ENCODE data around the gene COIL.
"Not testable (repeated sequence)": the region's sequence is repeated elsewhere in the genome, so short reads cannot be mapped to it uniquely, and the experiment has no call there.

COIL gene, protein sequence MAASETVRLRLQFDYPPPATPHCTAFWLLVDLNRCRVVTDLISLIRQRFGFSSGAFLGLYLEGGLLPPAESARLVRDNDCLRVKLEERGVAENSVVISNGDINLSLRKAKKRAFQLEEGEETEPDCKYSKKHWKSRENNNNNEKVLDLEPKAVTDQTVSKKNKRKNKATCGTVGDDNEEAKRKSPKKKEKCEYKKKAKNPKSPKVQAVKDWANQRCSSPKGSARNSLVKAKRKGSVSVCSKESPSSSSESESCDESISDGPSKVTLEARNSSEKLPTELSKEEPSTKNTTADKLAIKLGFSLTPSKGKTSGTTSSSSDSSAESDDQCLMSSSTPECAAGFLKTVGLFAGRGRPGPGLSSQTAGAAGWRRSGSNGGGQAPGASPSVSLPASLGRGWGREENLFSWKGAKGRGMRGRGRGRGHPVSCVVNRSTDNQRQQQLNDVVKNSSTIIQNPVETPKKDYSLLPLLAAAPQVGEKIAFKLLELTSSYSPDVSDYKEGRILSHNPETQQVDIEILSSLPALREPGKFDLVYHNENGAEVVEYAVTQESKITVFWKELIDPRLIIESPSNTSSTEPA

GRCh38 chr17:56960596-56961538, at the start of gene COIL:
TSS of gene COIL (minus strand) at chr17:56961050. CDS start at chr17:56961019, 31 bp downstream.
- peak; percentile 97 for DNase-seq

DNA sequence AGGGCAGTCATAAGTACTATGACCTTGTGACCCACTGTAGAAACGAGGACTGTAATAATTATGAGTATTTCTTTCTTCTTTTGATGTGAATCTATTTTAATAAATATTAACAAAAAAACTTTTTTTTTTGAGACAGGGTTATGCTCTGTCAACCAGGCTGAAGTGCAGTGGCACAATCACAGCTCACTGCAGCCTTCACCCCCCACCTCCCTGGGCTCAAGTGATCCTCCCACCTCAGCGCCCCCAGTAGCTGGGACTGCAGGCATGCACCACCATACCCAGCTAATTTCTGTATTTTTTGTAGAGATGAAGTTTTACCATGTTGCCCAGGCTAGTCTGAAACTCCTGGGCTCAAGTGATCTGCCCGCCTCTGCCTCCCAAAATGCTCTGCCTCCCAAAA, 49.6 kb upstream of the COIL start:
- no peak for DNase-seq

GRCh38 chr17:57009737-57010445, 49.0 kb upstream of the COIL start:
- DNase-seq: peak; percentile 64 to 69

DNA sequence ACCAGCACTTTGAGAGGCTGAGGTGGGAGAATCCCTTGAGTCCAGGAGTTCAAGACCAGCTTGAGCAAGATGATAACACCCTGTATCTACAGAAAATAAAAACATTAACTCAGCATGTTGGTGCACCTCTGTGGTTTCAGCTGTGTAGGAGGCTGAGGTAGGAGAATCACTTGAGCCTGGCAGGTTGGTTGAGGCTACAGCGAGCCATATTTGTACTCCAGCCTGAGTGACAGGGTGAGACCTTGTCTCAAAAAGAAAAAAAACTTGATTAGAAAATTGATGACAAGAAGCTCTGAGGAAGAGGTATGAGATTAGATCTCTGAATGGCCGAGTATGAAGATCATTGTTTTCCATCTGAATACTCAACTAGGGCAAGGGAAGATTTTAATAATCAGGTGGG, 48.1 kb upstream of the COIL start:
- no peak for DNase-seq

GRCh38 chr17:57006040-57006439, 45.2 kb upstream of the COIL start:
- no peak for DNase-seq

GRCh38 chr17:57004944-57005579, 44.2 kb upstream of the COIL start:
- DNase-seq: no peak

- DNase-seq: no peak
These were observed 42.1 kb upstream of the COIL start for GRCh38 chr17:57002904-57003303.

- DNase-seq: no peak
These were observed 40.7 kb upstream of the COIL start for GRCh38 chr17:57001541-57001940.

- no peak for DNase-seq
These were observed 36.5 kb upstream of the COIL start for GRCh38 chr17:56997313-56997712.

DNA sequence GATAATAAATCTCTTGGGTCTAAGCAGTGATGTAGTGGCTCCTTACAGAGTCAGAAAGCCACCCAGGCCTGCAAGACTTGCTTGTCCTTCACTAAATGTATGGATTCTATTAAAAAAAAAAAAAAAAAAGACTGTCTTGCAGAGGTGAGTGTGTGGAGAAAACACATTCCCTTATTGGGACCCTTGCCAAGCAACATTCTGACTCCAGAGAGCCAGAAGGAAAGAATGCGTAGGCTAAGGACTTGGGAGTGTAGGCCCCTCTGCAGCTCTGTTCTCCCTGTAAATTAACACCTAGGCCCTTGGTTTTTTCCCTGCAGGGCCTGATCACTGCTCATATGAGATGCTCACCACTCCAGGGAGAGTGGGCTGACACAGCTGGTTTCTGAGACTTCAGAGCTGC, 34.9 kb upstream of the COIL start:
- DNase-seq: no peak

GRCh38 chr17:56994009-56994792, 33.4 kb upstream of the COIL start:
- no peak for DNase-seq

GRCh38 chr17:56992364-56992763, 31.5 kb upstream of the COIL start:
- DNase-seq: no peak

GRCh38 chr17:56988901-56989572, 28.2 kb upstream of the COIL start:
- DNase-seq: no peak

GRCh38 chr17:56987283-56987834, 26.5 kb upstream of the COIL start:
- no peak for DNase-seq

GRCh38 chr17:56985371-56986162, 24.7 kb upstream of the COIL start:
- no peak for DNase-seq

- DNase-seq: no peak
These were observed 22.5 kb upstream of the COIL start for GRCh38 chr17:56983366-56983765.

DNA sequence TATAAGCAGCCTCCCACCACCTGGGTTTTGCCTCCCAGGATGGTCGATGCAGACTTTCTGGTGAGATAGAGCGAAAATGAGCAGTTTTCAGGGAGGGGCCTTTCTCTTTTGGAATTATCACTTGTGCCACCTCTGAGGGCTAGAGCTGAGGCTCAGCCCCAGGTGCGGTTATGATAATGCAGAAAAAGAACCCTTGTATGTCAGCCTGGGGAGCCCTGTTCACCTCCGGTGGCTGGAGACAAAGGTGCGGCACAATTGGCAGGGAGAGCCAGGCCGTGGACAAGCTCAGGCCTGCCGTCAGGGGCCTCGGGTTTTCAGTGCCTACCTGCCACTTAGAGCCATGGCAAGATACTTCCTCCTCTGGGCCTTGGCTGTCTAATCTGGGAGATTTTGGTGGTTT, 21.5 kb upstream of the COIL start:
- no peak for DNase-seq

- DNase-seq: not testable (repeated sequence)
These were observed 19.7 kb upstream of the COIL start for GRCh38 chr17:56980526-56980925.

GRCh38 chr17:56979091-56979480, 18.2 kb upstream of the COIL start:
- no peak for DNase-seq

Measured in activated T-cell treated with anti-CD3 and anti-CD28 coated beads, Interleukin-2, amount 50 U/mL, for 48 hours (primary cell).